ENCODE results near the gene RASSF1. TPM values are rescaled to one million over a fixed set of nuclear protein-coding genes. Genes with fewer than 3 reads are reported as not detected.

RASSF1 gene
- total RNA-seq, 1 experiment from 2014 or later, result 29.6 TPM

DNA sequence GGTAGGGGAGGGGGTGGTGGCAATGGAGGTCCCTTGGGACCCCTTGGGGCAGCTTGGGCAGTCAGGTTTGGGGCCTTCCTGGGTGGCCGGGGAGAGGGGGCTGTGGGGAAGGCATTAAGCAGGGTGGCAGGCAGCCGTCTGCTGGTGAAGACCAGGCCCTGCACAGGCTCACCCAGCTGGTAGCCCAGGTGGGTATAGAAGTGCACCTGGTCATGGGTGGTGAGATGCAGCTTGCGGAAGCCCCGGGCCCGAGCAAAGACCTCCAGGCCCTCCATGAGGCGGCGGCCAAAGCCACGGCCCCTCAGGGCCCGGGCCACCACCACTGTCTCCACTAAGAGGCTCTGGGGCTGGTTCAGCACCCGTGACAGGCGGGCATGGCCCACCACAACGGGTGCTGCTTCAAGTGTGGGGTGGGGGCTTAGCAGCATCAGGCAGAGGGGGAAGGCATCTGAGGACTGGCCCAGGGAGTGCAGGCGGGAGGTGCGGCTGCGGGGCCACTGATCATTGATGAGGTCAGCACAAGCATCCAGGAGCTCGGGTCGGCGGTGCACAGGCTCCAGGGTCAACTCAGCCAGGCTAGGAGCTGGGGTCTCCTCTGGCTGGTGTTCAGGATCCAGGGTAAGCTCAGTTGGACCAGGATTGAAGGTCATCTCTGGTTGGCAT is 43.8 kb downstream of the RASSF1 start:
- RAD21 ChIA-PET (ENCODE audit: low non-redundant PET in 1 of 2, low total read pairs in 2 of 2, uncharacterized antibody in 2 of 2, unreplicated experiment in 2 of 2), result no interaction called here
- H3K9ac ChIP-seq (ENCODE audit: low read length), result no peak overlapping the region
- no peak overlapping the region for H3K27ac ChIP-seq (ENCODE audit: low read depth, low read length)

More for the DNA sequence above, 43.8 kb downstream of the RASSF1 start:
- H4K20me1 ChIP-seq (ENCODE audit: insufficient read depth), result no peaks in the 10 kb centered on the region
- ChIA-PET CTCF (no interaction called here), POLR2A (interaction anchor here (1.2 kb wide), 1 partner anchor 61 kb away, joined by 3 read pairs; the partner anchor contains the start of gene GNAI2)
- no TSS peak for BruUV-seq (replicated peaks)
- H3K36me3 ChIP-seq (ENCODE audit: control insufficient read depth in 1 of 2, insufficient read depth in 2 of 2, low read length in 2 of 2), result no peaks in the 10 kb centered on the region
- TF ChIP-seq TCF7L2 (IDR thresholded peaks at IDR 0.05; ENCODE audit: borderline replicate concordance, extremely low read depth, insufficient read depth, insufficient read length) (no peak), ATF3 (IDR thresholded peaks at IDR 0.05) (no peak), ZNF274 (IDR thresholded peaks at IDR 0.05; ENCODE audit: low read depth, low read length) (no peak), SIN3A (IDR thresholded peaks at IDR 0.05; ENCODE audit: low read depth) (no peak), EZH2 (IDR thresholded peaks at IDR 0.05) (no peak), JUND (IDR thresholded peaks at IDR 0.05) (no peak), CEBPB (IDR thresholded peaks at IDR 0.05; ENCODE audit: low read depth) (no peak), ZBTB33 (IDR thresholded peaks at IDR 0.05; ENCODE audit: extremely low read depth, insufficient replicate concordance, low read length) (no peak), ELF1 (IDR thresholded peaks at IDR 0.05; ENCODE audit: borderline replicate concordance, low read depth) (no peak)
- DNase-seq (ENCODE audit: low read depth, low spot score) (no peak), ATAC-seq (no peak)
- peaks cover 14 to 39% of the 10 kb centered on the region in 2 experiments for H3K4me1 ChIP-seq (ENCODE audit: control insufficient read depth in 1 of 2, insufficient read depth in 2 of 2, low read length in 2 of 2)
- no peaks in the 10 kb centered on the region for H3K9me2 ChIP-seq (ENCODE audit: insufficient read depth)
- peaks cover 6% of the 10 kb centered on the region for H3K79me2 ChIP-seq (ENCODE audit: insufficient read depth, low read length)
- no peak overlapping the region for H3K4me3 ChIP-seq (replicated peaks in 1 of 2; ENCODE audit: low read depth in 1 of 2, low read length in 2 of 2)
- H3K27me3 ChIP-seq (ENCODE audit: insufficient read depth, low read length), result no peaks in the 10 kb centered on the region
- H3K4me2 ChIP-seq (ENCODE audit: low read length), result no peak overlapping the region
- H2AFZ ChIP-seq (ENCODE audit: low read depth, low read length, poor library complexity, severe bottlenecking), result no peak overlapping the region
- intact Hi-C loops (cut with micrococcal nuclease), result no loop called here
- H3K9me3 ChIP-seq (ENCODE audit: control insufficient read depth in 1 of 2, insufficient read depth in 1 of 2, low read depth in 1 of 2, low read length in 2 of 2), result no peaks in the 10 kb centered on the region
